Stimulated activated CD8-positive, alpha-beta memory T cell treated with anti-CD3 and anti-CD28 coated beads, Interleukin-15, amount 100 ng/mL, for 24 hours (primary cell): Measurements from ENCODE around the gene PKD2L2.
"Not testable (repeated sequence)": the region's sequence is repeated elsewhere in the genome, so short reads cannot be mapped to it uniquely, and the experiment has no call there.

Source experiments
- DNase-seq: peaks from one replicate; pipeline ENCODE4 v3.0.0-alpha.2; 2020; ENCODE audit warnings: low read depth

The PKD2L2 gene

DNA sequence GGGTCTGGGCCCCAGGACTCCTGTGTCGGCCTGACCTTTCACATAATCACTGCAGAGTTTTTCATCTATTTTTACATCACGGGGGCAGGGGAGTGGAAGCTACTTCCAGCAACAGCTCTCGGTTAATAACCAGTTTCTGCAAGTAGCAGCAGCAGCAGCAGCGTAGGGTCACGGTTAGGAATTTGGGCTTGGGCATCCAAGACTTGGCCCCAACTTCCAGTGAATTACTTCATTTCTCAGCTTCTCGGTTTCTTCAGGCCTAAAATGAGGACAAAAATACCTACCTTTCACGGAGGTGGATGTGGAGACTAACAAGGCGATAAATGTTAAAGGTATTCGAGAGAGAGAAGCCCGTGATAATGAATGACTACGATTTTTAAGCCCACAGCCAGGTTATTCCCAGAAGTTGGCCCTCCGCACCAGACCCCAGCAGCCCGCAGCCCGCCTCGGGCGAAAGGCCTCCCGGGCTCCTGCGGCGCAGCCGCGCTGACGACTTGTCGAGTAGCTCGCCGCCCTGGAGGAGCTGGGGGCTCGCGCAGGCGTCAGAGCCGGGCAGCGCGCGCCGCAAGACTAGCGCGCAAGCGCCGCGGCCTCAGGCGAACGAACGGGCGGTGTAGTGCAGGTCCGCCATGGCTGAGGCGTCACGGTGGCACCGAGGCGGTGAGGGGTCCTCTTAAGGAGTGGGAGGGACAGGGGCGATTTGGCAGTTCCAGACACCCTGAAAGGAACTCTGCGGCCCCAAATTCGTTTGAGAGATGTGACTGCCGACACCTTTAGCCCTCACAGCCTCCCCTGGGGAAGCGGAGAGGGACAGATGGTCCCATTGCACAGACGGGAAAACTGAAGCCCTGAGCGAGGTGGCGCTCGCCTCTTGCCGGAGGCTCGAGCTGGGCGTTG lies at the start of gene PKD2L2:
TSS of gene PKD2L2 (plus strand) at position 595 of the 897 bp plus-strand sequence. CDS start at position 630, 35 bp downstream.
- DNase-seq = peak; percentile 64

DNA sequence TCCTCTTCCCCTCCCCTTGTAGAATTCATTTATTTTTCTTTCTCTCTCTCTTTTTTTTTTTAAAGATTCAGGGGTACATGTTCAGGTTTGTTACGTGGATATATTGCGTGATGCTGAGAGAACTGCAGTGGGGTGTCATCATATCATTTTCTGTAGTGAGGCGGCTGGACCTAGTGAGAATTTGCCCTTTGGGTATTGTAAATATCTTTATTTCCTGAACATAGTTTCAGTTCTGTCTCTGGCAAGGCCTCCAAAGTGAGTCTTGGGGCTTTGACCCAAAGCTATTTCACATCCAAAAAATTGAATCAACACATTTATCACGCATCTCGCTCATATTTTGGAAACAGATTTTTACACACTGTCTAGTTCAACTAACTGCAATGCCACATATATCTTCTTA lies 47.0 kb upstream of the PKD2L2 start:
- DNase-seq = no peak

- DNase-seq = no peak
These were observed 45.5 kb upstream of the PKD2L2 start for GRCh38 chr5:137843676-137844299.

GRCh38 chr5:137845472-137845871 lies 43.8 kb upstream of the PKD2L2 start:
- no peak for DNase-seq

- no peak for DNase-seq
These were observed 41.6 kb upstream of the PKD2L2 start for GRCh38 chr5:137847687-137848086.

- not testable (repeated sequence) for DNase-seq
These were observed 36.1 kb upstream of the PKD2L2 start for GRCh38 chr5:137853165-137853564.

- DNase-seq = no peak
These were observed 33.1 kb upstream of the PKD2L2 start for GRCh38 chr5:137856201-137856600.

DNA sequence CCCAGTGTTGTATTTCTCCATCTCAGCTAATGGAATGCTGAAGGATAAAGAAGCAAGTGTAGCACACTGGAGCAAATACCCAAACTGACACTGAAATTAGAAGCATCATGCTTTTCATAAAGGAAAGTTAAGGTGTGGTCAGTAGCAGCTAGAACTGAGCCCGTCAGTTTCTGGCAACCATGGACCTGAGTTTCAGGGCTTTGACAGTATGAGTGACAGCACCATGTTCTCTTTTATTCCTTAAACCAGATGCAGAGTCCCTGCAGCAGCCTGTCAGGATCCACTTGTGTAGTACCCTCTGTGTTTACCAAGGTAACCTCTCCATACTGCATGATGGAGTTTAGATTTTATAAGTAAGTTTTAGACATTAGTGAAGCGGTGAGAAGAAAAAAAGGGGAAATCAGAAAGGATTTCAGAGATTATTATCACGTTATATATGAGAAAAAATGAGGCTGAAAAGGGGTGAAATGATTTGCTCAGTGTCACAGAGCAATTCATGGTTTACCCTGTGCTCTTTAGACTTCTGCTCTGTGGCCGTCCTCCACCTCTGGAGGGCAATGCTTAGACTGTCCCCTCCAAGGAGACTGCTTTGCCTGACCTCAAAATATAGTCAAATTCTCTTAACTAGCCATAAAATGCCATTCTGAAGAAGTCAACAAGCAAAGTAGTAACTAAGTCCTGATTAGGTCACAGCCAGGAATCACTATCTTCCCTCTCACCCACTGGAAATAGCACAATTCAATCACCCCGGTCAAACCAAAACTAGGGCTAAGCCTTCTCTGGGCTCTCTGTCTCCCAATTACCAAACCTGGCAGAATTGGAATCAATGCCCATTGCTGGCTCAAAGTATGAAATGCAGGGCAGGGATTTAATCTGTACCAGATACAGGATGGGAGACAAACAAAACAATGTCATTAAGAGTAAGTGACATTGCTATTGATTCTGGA lies 32.1 kb upstream of the PKD2L2 start:
- no peak for DNase-seq

GRCh38 chr5:137858223-137858916 lies 30.9 kb upstream of the PKD2L2 start:
- DNase-seq = no peak

GRCh38 chr5:137858954-137859353 lies 30.3 kb upstream of the PKD2L2 start:
- DNase-seq = no peak

- no peak for DNase-seq
These were observed 27.0 kb upstream of the PKD2L2 start for GRCh38 chr5:137862251-137862650.

- not testable (repeated sequence) for DNase-seq
These were observed 25.6 kb upstream of the PKD2L2 start for GRCh38 chr5:137863653-137864052.

DNA sequence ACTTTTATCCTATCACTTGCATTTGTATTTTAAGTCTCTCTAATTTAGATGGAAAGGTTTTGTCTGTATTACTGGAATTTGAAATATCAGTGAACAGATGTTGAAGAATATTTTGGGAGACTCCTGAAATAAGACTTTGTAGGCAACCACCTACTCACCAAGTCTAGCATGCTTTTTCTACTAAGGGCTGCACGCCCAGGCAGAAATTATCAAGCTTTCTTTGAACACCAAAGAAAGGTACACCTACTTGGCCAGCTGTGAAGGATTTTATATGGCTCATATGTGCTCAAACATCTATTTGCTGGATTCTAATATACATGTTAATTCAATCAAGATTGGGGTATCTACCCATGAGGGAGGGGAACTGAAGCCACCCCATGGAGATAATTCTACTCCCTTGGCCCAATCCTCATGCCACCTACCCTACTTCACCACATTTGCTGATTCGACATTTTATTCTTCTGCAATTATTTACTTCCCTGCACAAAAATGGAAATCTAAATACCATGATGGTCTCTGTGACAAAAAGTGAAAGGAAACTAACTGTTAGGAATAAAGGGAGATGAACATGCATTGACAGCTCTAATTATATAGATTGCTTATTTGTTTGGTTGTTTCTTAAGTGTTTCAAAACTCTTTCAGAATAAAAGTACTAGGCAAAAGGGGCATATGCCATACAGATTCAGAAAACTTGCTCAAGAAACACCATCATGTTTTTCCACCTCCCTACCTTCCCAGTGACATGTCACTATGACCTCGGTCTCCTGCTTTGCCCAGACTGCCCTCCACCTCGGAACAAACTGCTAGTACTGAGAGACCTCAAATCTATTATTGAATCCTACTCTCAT lies 22.5 kb upstream of the PKD2L2 start:
- no peak for DNase-seq

- DNase-seq = no peak
These were observed 21.6 kb upstream of the PKD2L2 start, which contains the start of gene MYOT for GRCh38 chr5:137867664-137868063. TSS of gene MYOT (plus strand) at chr5:137867860. CDS start at chr5:137870652, 2,792 bp downstream.

- no peak for DNase-seq
These were observed 18.5 kb upstream of the PKD2L2 start for GRCh38 chr5:137870647-137871339.

- no peak for DNase-seq
These were observed 17.7 kb upstream of the PKD2L2 start for GRCh38 chr5:137871571-137871970.

- no peak for DNase-seq
These were observed 16.8 kb upstream of the PKD2L2 start for GRCh38 chr5:137872466-137872865.

DNA sequence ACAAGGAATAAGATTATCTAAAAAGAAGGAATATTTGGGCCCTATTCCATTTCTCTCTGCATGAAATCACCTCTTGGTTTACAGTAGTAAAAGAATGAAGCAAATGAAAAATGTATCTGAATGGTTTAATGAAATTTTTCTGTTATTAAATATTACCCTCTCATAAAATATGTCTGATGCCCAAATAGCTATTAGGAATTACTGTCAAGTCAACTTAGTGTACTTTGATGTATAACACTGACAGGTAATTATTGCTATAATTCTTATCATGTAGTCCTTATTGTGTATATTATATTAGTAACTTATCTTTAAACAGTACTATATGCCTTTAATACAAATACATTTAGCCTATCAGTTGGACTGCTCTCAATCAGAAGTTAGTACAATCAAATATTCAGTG lies 13.2 kb upstream of the PKD2L2 start:
- DNase-seq = no peak

- no peak for DNase-seq
These were observed 8.9 kb upstream of the PKD2L2 start for GRCh38 chr5:137880313-137880712.

DNA sequence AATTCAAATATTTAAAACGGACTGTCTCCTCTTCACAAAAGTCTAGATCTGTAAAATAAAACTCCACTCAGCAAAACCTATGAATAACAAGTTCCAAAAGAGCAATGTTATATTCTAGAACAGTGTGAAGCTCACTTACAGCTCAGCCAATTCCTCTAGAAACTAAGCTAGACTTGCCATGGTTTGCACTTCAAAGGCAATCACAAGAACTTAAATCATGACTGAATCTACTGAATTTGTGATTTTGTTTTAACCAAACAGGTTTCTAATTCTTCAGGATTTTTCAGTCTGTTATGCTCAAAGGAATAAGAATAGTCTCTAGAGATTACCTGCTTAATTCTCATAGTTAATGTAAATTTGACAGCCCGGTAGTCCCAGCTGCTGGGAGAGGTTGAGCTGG lies 1.4 kb upstream of the PKD2L2 start:
- DNase-seq = no peak
